HuH-7.5 (cell line): ENCODE data around the gene NDUFA3.

ENCODE experiments used
- DNase-seq: peaks from one replicate; pipeline ENCODE4 v3.0.0; 2011; ENCODE audit warnings: low spot score

The NDUFA3 gene

GRCh38 chr19:54137699-54138488 is 35.2 kb downstream of the NDUFA3 start, which contains the start of gene CNOT3:
TSS of gene CNOT3 (plus strand) at chr19:54137762. CDS start at chr19:54142979, 5,217 bp downstream.
- no peak for DNase-seq

- DNase-seq, result no peak
Measured at GRCh38 chr19:54138489-54139256, 36.0 kb downstream of the NDUFA3 start.

DNA sequence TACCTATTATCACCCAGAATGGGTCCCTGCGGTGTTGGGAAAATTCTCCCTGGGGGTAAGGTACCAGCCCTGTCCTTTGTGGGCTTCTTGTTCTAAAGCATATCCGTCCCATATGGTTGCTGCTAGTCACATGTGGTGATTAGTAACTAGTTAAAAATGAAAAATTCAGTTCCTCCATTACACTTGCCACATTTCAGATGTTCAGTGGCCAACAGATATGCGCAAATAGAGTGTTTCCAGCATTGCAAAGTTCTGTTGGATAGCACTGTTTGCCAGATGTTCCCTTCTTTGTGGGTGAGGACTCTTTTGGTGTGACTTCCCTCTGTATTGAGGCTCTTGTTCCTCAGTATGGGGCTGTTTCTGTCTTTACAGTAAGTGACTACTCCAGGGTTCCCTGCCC is 38.7 kb downstream of the NDUFA3 start:
- no peak for DNase-seq

DNA sequence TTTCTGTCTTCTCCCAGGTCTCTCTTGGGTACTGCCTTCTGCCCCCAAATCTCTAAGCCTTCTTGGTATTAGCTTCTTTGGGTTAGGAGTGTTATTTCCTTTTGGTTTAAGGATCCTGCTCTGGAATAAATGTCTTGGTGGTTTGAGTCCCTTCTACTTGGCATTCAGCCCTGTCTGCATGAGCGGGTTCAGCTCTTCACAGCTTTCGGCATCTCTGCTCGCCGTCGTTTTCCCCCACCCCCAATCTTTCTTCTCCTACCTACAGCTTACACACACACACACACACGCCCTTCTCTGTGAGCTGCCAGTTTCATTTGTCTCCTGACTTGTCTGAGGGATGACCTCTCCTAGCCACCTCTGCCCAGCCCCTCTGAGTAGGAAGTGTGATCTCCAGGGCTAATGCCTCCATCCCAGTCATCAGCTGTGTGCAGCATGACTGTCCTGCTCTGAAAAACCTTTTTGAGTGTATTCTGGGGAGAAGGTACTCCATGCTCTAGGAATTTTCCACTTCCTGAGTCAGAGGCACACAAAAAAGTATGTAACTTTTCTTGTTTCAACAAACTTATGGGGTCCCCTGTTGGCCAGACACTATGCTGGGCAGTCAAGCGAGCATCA is 39.6 kb downstream of the NDUFA3 start:
- no peak for DNase-seq

DNA sequence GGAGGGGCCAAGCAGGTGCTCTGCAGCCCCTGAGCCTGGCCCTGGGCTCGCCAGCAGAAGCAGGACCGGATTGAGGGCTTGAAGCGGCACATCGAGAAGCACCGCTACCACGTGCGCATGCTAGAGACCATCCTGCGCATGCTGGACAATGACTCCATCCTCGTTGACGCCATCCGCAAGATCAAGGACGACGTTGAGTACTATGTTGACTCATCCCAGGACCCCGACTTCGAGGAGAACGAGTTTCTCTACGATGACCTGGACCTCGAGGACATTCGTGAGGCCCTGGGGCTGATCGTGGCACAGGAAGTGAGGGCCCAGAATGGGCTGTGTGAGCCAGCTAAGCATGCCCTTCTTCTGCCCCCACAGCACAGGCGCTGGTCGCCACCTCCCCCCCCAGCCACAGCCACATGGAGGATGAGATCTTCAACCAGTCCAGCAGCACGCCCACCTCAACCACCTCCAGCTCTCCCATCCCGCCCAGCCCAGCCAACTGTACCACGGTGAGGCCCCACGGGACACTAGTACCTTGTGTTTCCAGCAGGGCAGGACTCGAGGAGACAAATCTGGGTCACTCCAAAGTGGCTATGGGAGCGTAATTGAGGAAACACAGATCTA is 43.0 kb downstream of the NDUFA3 start:
- no peak for DNase-seq

DNA sequence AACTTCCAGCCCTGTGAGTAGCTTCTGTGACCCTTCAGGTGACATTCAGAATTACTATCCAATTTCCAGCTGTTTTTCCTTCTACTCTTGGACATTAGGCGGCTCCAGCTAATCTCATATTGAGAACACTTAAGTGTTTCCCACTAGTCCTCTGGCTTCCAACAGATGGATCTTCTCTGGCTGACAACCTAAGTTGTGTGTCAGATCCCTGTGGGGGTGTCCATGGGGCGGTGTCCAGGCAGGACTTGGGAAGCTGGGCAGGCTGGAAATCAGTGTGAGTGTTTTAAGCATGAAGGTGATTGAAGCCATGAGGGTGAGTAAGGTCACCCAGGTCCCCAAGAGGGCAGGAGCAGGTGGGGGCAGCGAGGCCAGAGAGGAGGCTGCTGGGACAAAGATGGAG is 45.0 kb downstream of the NDUFA3 start:
- no peak for DNase-seq

DNA sequence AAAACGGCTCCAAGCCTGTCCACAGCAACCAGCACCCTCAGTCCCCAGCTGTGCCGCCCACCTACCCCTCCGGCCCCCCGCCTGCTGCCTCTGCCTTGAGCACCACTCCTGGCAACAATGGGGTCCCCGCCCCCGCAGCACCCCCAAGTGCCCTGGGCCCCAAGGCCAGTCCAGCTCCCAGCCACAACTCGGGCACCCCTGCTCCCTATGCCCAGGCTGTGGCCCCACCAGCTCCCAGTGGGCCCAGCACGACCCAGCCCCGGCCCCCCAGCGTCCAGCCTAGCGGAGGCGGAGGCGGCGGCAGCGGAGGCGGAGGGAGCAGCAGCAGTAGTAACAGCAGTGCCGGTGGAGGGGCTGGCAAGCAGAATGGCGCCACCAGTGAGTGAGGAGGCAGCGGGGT is 45.5 kb downstream of the NDUFA3 start:
- DNase-seq, result no peak

DNA sequence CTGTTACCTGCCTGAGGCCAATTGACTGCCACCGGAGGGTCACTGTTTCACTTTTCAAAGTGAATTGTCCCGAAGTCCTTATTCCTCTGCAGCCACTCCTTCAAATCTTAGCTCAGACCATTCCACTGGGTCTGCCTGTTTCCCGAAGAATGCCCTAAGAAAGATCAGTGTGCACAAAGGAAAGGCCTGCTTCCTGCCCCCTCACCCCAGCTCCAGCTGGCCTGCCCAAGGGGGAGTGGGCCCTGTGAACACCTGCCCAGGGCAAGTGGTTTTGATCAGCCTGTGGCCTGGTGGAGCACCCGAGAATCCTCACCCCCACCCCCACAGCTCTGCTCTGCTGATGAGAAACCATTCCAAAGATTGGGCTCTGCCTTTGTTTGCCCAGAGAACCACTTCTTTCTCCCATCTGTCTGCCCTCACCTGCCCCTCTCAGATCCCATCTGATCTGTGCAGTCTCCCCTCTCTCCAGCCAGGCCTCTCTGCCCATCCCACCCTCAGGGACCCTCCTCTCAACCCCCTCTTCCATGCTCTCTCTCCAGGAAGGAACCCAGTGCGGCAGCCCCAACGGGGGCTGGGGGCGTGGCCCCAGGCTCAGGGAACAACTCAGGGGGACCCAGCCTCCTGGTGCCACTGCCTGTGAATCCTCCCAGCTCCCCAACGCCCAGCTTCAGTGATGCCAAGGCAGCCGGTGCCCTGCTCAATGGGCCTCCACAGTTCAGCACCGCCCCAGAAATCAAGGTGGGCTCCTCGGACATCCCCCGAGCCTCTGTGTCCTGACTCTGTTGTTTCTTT is 46.6 kb downstream of the NDUFA3 start:
- no peak for DNase-seq

GRCh38 chr19:54151362-54152035 is 48.8 kb downstream of the NDUFA3 start:
- DNase-seq, result no peak

GRCh38 chr19:54152267-54152666 is 49.6 kb downstream of the NDUFA3 start:
- no peak for DNase-seq

- no peak for DNase-seq
Measured at GRCh38 chr19:54152878-54153524, 50.3 kb downstream of the NDUFA3 start.

- DNase-seq, result no peak
Measured at GRCh38 chr19:54153731-54154326, 51.2 kb downstream of the NDUFA3 start.

- DNase-seq, result no peak
Measured at GRCh38 chr19:54154603-54155345, 52.1 kb downstream of the NDUFA3 start.

DNA sequence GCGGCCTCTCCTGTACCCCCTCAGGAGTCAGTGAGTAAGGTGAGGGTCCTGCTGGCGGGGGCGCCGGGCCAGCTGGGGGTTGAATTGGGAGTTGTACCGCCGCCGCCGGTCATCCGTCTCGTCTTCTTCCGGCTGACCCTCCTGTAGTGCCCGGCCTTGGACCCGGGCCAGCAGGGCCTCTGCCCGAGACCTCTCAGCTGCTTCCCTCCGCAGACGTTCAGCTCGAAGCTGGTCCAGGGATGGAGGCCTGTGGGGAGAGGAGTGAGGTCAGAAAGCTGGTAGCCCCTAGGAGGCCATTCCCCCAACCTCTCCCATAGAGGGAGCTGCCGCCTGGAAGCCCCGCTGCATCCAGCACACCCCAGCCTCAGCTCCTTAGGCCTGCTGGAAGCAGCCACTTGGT is 53.0 kb downstream of the NDUFA3 start:
- no peak for DNase-seq

DNA sequence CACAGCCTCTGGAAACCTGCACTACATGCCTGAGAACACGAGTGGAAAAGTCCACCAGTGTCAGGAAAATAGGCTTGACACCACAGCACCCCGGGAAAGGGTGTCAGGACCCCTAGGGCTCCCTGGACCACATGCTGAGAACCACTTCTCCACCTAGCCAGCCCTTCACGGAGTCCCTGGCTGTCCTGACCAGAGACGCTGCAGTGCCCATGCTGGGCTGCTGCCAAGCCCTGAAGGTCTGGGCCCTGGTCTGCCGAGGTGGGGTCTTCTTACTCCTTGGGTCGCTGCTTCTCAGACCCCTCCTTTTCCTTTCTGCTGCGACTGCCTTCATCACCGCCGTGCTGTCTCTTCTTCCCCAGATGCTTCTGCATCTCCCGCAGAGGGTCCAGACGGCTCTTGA is 53.8 kb downstream of the NDUFA3 start:
- no peak for DNase-seq

DNA sequence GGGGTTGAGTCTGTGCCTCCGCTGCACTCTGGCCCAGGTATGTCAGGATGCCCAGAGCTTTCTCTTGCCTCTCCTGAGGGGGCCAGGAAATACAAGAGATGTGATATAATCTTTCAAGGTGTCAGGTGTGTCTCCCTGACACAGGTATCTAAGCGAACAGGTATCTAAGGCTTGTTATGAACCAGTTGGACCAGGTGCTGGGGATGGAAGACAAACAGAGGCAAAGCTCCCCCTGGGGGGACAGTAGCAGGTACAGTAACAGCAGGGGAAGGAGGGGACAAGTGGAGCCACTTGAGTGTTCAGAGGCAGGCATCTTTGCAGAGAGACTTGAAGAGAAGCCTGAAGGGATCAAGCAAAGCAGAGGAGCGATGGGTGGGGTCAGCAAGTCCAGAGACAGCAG is 54.3 kb downstream of the NDUFA3 start:
- no peak for DNase-seq
